HG02943 (cell line): ENCODE data around the gene EPB41L3.

ENCODE experiments used
- ATAC-seq: cut with Tn5 transposase; IDR thresholded peaks from one replicate; pipeline ENCODE4 v1.9.1; 2021; ENCODE audit warnings: mild to moderate bottlenecking, low read depth, moderate library complexity; ENCODE audit not compliant: unreplicated experiment

The EPB41L3 gene

DNA sequence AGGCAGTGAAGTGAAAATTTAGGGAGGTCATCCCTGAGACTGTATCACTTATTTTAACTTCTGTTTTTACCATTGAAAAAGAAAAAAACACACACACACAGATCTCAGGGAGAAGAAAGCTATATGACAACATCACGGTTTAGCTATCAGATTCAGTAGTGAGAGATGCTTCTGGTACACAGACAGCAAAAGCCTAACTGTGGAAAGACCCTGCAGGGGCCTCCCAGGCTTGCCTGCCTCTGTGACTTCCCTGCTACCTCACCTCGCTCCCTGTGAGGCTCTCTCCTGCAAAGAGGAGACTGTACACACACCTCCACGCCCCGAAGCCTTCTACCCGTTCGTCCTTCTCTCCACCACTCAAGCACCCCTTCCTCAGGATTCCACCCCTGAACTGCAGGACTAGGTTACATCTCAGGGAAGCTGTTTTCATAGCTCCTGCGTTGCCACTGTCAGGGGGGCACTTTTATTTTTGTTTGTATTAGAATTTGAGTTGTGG, 86.3 kb downstream of the EPB41L3 start:
- ATAC-seq = no peak

DNA sequence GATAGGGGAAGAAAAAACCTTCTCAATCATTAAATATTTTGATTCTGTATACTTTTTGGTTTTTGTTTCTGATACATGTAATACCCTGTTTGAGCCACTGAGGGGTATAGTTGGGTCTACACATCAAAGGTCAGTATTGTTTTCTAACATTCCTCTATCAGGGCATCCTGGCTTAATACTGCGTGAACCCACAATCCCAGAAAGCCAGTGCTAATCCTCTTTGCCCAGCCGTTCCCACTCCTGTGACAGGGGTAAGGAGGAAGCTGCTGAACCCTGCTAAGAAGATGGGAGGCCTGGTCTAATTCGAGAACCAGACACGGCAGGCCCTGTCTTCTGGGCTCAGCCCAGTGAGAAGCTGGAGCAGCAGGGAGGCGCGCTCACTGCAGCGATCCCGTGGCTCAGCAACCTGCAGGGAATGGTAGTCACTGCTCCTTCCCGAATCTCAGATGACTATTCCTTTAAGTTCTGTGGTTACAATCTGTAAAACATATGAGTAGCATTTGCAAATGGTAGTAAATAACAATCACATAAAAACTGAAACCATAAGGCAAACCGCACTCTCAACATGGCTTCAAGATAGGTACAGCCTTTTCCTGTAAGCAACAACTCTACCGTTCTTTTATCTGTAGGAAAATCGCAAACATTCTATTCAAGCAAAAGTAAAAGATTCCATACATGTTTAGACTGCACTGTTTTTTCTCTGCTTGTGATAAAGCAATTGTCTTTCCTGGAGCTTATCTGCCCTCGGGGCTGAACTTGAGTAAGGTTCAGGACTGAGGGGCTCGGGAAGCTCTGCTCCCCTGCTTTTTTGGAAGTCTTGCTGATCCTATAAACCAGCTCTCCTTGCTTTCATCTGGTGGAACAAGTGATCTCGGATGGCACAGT, 87.0 kb downstream of the EPB41L3 start:
- no peak for ATAC-seq

DNA sequence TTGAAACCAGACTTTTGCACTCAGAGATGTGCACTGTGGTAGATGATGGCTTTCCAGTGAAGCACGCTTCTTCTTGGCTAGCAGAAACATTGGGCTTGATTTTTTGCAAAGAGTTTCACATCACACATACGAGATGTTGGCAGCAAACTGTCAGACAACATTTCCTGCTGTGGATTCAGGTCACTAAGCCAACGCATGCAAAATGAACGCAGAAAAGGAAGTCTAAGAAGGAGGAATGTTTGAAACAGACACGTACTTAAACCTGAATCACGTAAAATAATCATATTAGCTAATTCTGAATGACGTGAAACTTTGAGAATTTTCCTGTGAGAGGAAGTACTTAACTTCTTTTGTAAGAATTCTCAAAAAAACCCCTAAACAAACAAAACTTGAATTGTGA, 88.1 kb downstream of the EPB41L3 start:
- no peak for ATAC-seq

DNA sequence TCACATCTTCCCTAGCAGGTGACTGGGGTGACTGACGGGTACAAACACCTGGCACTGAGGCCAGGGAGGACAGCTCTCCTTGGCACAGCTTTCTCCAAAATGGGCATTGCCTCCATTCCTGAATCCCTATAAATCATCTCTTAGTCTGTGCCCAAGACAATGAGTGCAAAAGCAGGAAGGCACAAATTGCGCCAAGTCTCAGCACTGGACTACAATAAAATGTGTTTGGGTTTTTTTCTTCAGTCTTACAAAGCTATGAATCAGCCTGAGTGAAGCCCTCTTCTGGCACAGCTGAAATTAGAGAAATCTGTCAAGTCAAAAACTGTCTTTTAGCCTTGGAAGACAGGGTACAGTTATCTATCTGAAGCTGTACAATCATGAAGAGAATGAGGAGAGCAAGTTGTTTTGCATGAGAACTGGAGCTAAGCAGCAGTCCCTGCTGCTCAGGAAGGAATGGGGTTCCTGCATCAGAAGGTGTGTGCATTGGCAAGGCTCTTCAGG, 90.8 kb downstream of the EPB41L3 start:
- no peak for ATAC-seq

DNA sequence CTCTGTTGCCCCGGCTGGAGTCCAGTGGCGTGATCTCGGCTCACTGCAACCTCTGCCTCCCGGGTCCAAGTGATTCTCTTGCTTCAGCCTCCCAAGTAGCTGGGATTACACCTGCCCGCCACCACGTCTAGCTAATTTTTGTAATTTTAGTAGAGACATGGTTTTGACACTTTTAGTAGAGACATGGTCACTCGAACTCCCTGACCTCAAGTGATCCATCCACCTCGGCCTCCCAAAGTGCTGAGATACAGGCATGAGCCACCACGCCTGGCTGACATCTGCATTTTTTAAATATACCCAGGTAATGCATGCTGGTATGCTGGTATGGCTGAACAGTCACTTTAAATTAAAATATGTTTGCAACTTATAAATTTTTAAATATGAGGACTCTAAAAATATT, 91.9 kb downstream of the EPB41L3 start:
- ATAC-seq = no peak

DNA sequence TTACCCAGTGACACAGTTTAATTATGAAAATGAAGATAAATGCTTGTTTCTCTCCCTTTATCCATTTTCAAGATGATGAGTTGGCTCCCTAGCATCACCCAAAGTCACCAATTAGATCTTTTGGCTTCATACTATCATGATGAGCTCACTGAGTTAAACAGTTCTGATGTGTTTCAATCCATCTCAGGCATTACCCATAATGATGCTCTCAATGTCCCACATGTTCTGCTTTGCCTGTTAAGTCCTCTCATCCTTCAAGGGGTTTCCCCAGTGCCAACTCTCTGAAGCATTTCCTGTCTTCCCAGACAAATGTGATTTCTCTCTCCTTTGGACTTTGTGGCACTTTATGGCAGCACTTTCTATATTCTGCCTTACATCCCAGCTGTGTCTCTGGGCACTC, 92.6 kb downstream of the EPB41L3 start:
- ATAC-seq = no peak

DNA sequence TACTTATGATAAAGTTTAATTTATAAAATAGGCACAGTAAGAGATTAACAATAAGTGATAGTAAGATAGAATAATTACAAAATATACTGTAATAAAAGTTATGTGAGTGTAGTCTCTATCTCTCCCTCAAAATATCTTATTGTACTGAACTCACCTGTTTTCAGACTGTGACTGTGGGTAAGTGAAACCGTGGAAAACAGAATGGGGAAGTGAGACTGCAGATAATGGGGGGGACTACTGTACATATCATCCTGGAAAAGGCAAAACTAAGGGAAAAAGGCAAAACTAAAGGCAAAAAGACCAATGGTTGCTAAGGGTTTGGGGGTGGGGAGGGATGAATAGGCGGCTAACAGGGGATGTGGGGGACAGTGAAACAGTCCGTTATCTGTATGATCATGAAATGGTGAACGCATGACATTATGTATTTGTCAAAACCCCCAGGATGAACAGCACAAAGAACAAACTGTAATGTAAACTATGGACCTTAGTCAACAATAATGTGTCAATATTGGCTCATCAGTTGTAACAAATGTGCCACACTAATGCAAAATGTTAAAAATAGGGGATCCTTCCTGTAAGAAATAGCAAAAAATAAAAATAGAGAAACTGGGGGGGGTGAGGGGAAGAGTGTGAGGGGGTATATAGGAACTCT, 93.8 kb downstream of the EPB41L3 start:
- ATAC-seq = no peak

DNA sequence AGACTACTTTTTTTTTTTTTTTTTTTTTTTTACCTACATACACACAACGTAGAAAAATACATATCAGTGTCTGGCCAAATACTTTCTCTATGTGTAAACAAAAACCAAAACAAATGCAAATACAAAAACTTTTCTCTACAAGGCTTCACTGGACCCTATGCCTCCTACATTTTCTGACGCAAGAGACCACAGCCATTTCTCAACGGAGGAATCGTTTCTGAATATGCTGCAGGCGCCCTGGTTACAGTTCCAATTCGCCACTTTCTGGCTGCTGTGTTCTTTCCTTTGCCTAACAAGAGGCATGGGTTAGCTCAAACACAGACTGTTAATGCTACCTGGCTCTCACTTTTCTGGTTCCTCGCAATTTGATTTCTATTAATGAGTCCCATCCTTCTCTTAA, 96.4 kb downstream of the EPB41L3 start:
- ATAC-seq = no peak

DNA sequence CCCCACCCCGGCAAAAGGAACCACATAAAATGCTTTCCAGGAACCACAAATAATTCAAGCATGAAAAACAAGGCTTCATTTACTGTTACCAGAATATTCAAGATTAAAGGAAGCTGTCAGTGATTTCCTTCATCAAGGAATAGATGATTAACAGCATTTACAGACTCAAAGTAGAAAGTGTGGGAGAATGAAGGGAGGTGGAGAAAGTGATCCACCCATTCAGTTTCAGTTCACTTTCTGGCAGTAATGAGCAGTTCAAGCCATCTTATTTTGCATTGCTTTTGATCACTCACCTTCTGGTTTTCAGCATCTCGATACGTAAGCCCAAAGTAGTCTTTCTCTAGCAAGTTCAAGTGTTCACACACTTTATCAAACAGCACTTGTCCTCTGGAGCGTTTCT, 99.0 kb downstream of the EPB41L3 start:
- ATAC-seq = no peak

DNA sequence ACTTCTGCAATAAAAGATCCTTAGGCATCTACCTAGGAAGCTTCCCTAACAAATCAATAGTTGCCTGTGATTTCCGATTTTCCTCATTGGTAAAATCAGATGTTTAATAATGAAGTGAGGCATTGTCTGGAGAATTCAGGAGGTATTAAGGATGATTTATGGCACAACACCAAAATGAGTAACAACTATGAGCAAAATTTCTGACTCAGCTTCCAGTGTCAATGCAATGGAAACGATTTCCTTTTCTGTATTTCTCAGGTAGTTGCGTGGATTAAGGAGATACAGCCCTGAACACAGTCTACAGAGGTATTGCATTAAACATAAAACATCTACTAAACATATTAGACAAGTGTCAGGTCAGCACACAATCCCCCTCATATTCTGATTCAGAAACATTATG, 99.5 kb downstream of the EPB41L3 start:
- ATAC-seq = no peak

DNA sequence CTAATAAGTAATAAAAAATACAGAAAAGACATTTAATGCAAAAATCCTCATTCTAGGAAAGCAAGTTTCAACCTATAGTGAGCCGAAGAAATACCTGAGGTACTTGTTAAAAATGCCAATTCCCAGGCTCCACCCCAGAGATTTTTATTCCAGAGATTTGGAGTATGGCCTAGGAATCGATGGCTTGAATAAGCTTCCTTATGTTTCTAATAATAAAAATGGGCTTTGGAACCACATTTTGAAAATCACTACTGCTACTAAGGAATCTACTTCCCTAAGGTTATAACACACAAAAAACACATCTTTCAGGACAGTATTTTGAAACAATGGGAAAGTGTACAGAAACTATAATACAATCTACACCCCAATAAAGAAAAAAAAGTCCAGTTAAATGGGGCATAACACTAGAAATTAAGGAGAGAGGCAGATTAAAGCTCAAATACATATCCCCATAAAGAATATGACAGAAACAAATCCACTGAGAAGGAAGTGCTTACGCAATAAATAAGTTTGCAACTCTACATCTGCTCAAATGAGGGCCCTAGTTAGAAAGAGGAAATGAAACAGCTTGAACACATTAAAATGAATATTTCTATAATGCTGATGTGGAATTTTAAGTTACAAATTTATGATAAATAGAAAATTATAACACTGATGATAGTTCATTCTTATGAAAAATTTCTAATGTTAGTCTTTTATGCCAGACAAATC, 103.7 kb downstream of the EPB41L3 start:
- no peak for ATAC-seq

DNA sequence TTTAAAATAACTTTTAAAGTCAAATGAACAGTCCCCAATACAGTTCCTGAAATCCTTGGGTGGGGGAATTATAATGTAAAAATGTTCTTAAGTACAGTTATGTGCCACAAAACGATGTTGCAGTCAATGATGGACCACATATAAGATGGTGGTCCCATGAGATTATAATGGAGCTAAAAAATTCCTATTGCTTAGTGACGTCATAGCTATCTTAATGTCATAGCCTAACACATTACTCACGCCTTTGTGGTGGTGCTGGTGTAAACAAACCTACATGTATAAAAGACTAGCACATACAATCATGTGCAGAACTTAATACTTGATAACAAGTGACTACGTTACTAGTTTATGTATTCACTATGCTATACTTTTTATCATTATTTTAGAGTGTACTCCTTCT, 109.4 kb downstream of the EPB41L3 start:
- no peak for ATAC-seq

DNA sequence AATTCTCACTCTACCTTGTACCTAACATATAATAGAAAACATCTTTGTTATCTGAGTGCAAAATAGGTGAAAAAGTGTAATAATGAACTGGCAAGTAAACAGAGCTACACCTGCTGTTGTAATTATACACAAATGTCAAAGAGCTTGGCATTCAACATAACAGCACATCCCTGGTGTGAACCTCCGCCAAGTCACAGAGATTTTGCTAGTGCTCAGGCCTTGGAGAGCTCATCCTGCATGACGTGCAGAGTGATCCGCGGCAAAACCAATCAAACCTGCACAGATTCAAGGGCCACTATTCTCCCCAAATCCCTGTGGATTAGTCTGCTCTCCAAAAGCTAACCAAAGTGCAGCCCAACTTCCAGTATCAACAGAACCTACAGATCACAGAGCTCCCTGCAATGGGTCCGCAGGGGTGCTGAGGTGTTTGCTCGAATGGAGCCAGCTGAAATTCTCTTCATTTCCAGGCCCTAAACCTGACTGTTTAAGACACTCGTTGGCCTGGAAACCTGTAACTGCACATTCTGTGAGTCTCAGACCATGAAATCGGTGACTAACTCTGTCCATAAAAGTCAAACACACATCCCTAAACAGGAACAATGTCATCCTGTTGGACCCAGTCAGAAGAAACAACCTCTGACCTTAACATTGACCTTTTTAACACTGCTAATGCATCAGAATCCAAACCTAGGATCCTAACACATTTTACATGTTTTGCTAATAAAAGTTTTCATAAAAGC, 111.8 kb downstream of the EPB41L3 start:
- ATAC-seq = no peak

DNA sequence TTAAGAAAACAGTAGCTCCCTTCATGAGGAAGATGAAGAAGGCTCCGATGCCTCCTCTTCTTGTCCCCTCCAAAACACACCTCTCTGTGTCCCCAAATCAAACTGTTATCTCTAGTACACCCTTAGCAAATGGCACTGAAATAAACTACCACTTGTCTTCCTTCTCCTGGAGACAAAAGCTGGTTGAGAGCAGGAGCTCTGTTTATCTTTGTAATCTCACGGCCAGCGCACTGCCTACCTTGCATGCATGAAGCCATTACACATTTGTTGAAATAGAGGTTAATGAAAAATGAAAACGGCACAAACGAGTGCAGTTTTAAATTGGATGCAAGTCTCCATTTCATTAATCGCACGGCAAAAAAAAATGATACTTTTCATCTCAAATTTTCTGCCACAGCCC, 113.7 kb downstream of the EPB41L3 start:
- no peak for ATAC-seq

DNA sequence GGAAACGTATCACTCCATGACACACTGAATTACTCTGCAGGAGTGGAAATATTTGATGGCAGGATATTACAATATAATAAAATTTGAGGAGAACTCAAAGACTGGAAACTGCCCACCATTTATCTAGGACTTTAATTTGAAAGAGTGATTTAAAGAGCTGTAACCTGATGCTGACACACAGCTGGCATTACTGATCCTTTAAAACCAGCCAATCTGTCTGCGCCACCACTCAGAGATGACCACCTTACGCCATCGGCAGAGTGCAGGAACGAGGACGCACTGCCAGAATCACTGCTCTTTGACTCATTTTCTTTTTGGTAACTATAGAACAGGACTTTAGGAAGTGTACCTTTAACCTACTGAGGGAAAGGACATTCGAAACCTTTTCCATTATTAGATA, 114.1 kb downstream of the EPB41L3 start:
- no peak for ATAC-seq

DNA sequence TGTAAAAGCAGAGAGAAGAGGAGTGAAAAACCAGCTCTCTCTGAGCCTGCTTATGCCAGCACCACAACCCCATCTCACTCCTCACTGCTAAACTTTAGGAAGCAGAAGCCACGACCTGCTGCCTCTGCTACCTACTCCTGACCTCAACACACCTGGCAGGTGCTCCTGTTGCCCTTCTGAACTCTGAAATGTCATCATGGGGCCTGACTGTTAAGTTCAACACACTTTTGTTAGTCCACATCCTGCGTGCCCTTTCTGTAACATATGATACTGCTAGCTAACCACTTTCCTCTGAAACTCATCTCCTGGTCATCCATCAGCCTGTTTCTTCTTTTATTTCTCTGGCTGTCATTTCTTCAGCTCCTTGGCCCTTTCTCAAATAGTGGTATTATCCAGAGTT, 118.1 kb downstream of the EPB41L3 start:
- ATAC-seq = no peak

DNA sequence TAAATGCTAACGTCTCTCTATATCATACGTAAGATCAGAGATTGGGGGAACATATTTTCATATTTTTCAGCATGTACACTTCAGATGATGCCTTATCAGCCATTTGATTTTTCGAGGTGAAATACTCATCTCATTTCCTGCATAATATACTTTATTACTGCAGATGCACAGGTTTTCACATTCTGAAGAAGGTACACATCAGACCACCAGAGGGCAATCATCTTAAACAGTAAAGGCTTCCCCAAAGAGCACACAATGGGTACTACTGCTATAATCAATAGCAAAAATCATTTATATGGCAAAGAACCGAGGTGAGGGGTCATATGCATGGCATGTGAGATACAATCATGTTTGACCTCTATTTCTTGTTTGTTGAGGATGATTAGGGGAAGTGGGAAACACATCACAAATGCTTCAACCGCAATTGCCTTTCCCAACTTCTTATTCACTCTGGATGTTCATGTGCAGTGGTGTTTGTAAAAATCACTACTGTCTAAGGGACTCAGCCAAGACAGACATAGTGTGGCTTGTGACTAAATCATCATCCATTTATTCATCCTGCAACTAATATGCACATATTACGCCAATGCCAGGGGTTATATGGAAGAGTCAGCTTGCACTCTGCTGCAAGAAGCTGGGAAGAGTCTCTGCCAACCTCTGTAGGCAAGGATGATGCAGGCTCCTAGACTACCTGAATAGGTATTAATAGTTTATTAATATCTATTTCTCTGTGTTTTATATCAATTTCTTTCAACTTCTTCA, 118.7 kb downstream of the EPB41L3 start:
- no peak for ATAC-seq

DNA sequence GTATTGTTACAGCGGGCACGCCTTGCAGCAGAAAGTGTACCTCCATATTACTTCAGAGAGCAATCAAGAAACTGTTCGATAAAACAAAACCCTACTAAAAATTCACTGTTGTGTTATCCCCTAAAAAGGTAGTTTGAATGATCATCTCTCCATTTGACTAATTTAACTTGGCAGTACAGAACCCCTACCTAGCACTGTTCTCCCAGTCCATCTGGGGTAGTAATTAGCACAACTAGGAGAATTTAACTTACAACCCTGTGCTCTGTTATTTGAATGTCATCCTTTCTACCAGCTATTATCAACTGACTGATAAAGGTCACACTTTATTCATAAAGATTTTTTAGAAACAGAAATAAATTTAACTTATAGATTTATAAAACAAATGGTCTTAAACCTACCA, 121.2 kb downstream of the EPB41L3 start:
- ATAC-seq = no peak

DNA sequence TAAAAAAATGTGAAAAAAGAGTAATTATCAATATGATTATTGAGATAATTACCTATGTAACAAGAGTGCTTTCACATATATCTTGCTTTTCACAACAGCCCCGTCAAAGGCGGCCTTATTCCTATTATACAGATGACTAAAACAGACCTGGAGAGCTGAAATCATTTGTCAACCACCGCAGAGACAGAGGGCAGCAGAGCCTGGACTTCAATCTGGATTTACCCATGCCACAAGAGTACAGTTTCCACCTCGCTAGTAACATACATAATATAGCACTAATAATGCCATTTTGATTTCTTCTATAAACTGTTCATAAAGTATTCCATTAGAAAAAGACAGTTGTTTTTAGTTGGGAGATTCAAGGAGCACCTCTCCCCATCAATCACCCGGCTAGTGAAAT, 121.8 kb downstream of the EPB41L3 start:
- ATAC-seq = no peak

DNA sequence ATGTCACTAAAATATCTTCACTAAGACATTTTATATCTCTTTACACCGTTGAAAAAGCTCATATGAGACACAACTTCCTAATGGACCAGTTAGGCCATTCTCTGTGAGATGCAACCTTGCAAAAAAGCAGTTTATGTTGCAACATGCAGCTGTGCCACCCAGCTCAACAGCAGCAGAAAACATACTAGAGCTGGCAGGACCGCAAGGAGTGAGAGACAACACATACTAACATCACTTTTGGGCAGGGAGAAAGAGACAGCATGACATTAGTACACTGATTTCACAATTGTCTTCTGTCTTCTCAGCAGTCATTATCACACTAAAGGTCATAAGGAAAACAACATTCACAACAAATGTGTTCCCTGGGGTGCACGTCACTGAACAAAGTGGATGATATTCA, 122.9 kb downstream of the EPB41L3 start:
- no peak for ATAC-seq
